A673 (cell line): ENCODE results near the gene AZIN2. TPM values are rescaled to one million over a fixed set of nuclear protein-coding genes. Genes with fewer than 3 reads are reported as not detected.

Experiments
- BruUV-seq: library from RNA; stranded (reverse); fragments of 400-500 nt; replicated peaks from 2 replicates; lab custom pipeline; 2021; lab: Mats Ljungman, UMichigan
- CTCF ChIA-PET: fragments of 300-600 bp; sonication (Branson Sonifier 250); formaldehyde crosslinking; loops from one replicate; lab custom pipeline; 2022; ENCODE audit warnings: antibody characterized with exemption; lab: Charles Lee
- POLR2A ChIA-PET: fragments of 300-600 bp; sonication (Branson Sonifier 250); formaldehyde crosslinking; loops from one replicate; lab custom pipeline; 2022; ENCODE audit warnings: antibody characterized with exemption; ENCODE audit not compliant: low non-redundant PET; lab: Charles Lee
- DNase-seq: peaks from one replicate; pipeline ENCODE4 v3.0.0-alpha.2; 2015; ENCODE audit warnings: low spot score
- H3K27ac ChIP-seq: fragments of 200-600 bp; sonication (generic); 2 replicates; pipeline ENCODE4 v1.5.1; 2016; ENCODE audit warnings: mixed run types, low read depth, mild to moderate bottlenecking, mixed read lengths, antibody characterized with exemption, low read length; ENCODE audit not compliant: poor library complexity, severe bottlenecking
- H3K27me3 ChIP-seq: fragments of 200-600 bp; sonication (generic); replicated peaks from 2 replicates; pipeline ENCODE4 v1.6.1; 2017; ENCODE audit warnings: mixed run types, low read depth, mild to moderate bottlenecking, mixed read lengths, antibody characterized with exemption, low read length; ENCODE audit not compliant: insufficient read depth, poor library complexity
- H3K36me3 ChIP-seq: fragments of 200-600 bp; sonication (generic); 2 replicates; pipeline ENCODE4 v1.6.1; 2016; ENCODE audit warnings: mixed run types, mild to moderate bottlenecking, mixed read lengths, antibody characterized with exemption, low read length; ENCODE audit not compliant: insufficient read depth, poor library complexity, severe bottlenecking
- H3K4me1 ChIP-seq: fragments of 200-600 bp; sonication (generic); 2 replicates; pipeline ENCODE4 v1.6.1; 2017; ENCODE audit warnings: mixed run types, mild to moderate bottlenecking, mixed read lengths, antibody characterized with exemption, low read length; ENCODE audit not compliant: insufficient read depth, poor library complexity, severe bottlenecking
- H3K4me3 ChIP-seq: fragments of 200-600 bp; sonication (generic); 2 replicates; pipeline ENCODE4 v1.5.1; 2016; ENCODE audit warnings: low read depth, mixed run types, mild to moderate bottlenecking, mixed read lengths, low read length; ENCODE audit not compliant: poor library complexity, severe bottlenecking
- H3K9me3 ChIP-seq: fragments of 200-600 bp; sonication (generic); 2 replicates; pipeline ENCODE4 v1.6.1; 2016; ENCODE audit warnings: mixed run types, low read depth, mild to moderate bottlenecking, mixed read lengths, antibody characterized with exemption, low read length; ENCODE audit not compliant: poor library complexity, severe bottlenecking
- CTCF ChIP-seq: fragments of 300-800, 200-600 bp; sonication (generic); conservative IDR thresholded peaks from 2 replicates; pipeline ENCODE4 v1.5.1; 2017; ENCODE audit warnings: low read depth, mild to moderate bottlenecking, antibody characterized with exemption, low read length, moderate library complexity, mixed read lengths
- EZH2 ChIP-seq: fragments of 200-600 bp; sonication (generic); IDR thresholded peaks from 2 replicates; pipeline ENCODE4 v1.6.1; 2017; ENCODE audit warnings: borderline replicate concordance, low read depth, mild to moderate bottlenecking, mixed read lengths, antibody characterized with exemption, low read length; ENCODE audit not compliant: poor library complexity, severe bottlenecking
- intact Hi-C: fragments of 100-400 bp; cut with micrococcal nuclease; formaldehyde crosslinking; loops from one replicate; pipeline ENCODE4 v1.10.0; 2022; ENCODE audit not compliant: unreplicated experiment
- total RNA-seq: library from RNA; stranded (reverse); gene quantifications from 2 replicates; pipeline ENCODE4 v1.2.3, GENCODE V29; 2021

The AZIN2 gene
- total RNA-seq, 1 experiment from 2014 or later = 4.6 TPM

- Histone ChIP-seq H3K36me3 (no peaks in the 10 kb centered on the region), H3K27me3 (no peaks in the 10 kb centered on the region), H3K9me3 (no peaks in the 10 kb centered on the region), H3K4me1 (peaks cover 29% of the 10 kb centered on the region), H3K27ac (peak overlapping the region; percentile 86), H3K4me3 (peak overlapping the region; percentile 73)
- POLR2A ChIA-PET = no interaction called here
- TSS peak; percentile 83 for BruUV-seq
- TF ChIP-seq EZH2 (no peak), CTCF (no peak)
- no peak for DNase-seq
- CTCF ChIA-PET = interaction anchor here (0.8 to 1.7 kb wide), 7 partner anchors 9 to 346 kb away, joined by 3 to 11 read pairs (median 8); partner anchors contain the start of genes TRIM62 and ZSCAN20
- intact Hi-C loops = loop anchor here (2.0 to 5.0 kb wide), 2 partner anchors 236 to 346 kb away; partner anchors contain the start of gene ZSCAN20
These were observed 45.6 kb downstream of the AZIN2 start for GRCh38 chr1:33126411-33127000.

GRCh38 chr1:33127001-33127823, 46.3 kb downstream of the AZIN2 start:
- H3K27me3 ChIP-seq = no peaks in the 10 kb centered on the region
- CTCF ChIA-PET = interaction anchor here (0.8 to 1.7 kb wide), 7 partner anchors 8 to 345 kb away, joined by 3 to 11 read pairs (median 8); partner anchors contain the start of genes TRIM62 and ZSCAN20
- peak; percentile 100 for DNase-seq
- intact Hi-C loops = loop anchor here (2.0 to 5.0 kb wide), 2 partner anchors 235 to 346 kb away; partner anchors contain the start of gene ZSCAN20
- peaks cover 29% of the 10 kb centered on the region for H3K4me1 ChIP-seq
- no peaks in the 10 kb centered on the region for H3K9me3 ChIP-seq
- peak overlapping the region; percentile 73 for H3K4me3 ChIP-seq
- H3K36me3 ChIP-seq = no peaks in the 10 kb centered on the region
- TF ChIP-seq EZH2 (no peak), CTCF (peak; percentile 99)
- peak overlapping the region; percentile 86 for H3K27ac ChIP-seq
- no TSS peak for BruUV-seq
- POLR2A ChIA-PET = interaction anchor here (0.7 kb wide), 1 partner anchor 215 kb away, joined by 4 read pairs; no protein-coding TSS in a partner anchor

- H3K36me3 ChIP-seq = no peaks in the 10 kb centered on the region
- H3K4me1 ChIP-seq = peaks cover 29% of the 10 kb centered on the region
- ChIA-PET CTCF (no interaction called here), POLR2A (no interaction called here)
- no TSS peak for BruUV-seq
- DNase-seq = no peak
- TF ChIP-seq CTCF (no peak), EZH2 (no peak)
- H3K27me3 ChIP-seq = no peaks in the 10 kb centered on the region
- no peak overlapping the region for H3K27ac ChIP-seq
- H3K4me3 ChIP-seq = peak overlapping the region; percentile 73
- intact Hi-C loops = loop anchor here (5.0 kb wide), 1 partner anchor 234 kb away; no protein-coding TSS in a partner anchor
- H3K9me3 ChIP-seq = no peaks in the 10 kb centered on the region
These were observed 47.8 kb downstream of the AZIN2 start for GRCh38 chr1:33128781-33129180.
